ENCODE measurements around the gene CD19.

DNA sequence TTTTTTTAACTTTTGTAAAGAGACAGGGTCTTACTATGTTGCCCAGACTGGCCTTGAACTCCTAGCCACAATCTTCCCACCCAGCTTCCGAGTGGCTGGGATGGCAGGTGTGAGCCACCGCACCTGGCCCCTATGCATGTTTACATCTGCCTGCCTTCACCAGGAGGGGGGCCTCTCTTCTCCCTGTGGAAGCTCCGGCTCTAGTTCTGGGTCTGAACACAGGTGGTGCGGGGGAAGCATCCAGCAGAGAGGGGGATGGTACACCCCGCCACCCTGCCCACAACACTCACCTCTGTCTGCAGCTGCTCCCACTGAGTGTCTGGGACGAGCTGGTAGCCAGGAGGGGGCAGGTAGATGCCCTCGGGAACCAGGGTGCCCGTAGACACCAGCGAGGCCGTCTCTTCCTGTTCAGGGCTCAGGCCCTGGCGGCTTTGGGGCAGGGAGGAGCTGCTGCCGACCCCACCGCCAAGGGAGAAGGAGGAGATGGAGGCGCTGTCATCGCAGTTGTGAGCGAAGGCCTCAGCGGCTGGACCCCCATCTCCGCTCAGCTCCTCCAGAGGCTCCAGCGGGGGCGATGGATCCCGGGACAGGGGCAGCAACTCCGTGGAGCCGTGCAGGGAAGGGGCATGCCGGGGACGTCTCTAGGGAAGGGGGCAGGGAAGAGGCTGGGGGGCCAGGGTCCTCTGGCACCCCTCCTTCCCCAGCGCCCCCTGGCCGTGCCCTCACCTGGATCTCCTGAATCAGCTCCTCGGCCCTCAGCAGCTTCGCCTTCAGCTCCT lies 17.6 kb upstream of the CD19 start:
- TF ChIP-seq RAD21 (IDR thresholded peaks at IDR 0.05 in 1 of 2, conservative IDR thresholded peaks at IDR 0.05 in 1 of 2; ENCODE audit: low read depth in 2 of 2, low read length in 2 of 2): no peak
- no peak for TF ChIP-seq ASH2L (IDR thresholded peaks at IDR 0.05; ENCODE audit: low read length)
- TF ChIP-seq, protein P1, sequence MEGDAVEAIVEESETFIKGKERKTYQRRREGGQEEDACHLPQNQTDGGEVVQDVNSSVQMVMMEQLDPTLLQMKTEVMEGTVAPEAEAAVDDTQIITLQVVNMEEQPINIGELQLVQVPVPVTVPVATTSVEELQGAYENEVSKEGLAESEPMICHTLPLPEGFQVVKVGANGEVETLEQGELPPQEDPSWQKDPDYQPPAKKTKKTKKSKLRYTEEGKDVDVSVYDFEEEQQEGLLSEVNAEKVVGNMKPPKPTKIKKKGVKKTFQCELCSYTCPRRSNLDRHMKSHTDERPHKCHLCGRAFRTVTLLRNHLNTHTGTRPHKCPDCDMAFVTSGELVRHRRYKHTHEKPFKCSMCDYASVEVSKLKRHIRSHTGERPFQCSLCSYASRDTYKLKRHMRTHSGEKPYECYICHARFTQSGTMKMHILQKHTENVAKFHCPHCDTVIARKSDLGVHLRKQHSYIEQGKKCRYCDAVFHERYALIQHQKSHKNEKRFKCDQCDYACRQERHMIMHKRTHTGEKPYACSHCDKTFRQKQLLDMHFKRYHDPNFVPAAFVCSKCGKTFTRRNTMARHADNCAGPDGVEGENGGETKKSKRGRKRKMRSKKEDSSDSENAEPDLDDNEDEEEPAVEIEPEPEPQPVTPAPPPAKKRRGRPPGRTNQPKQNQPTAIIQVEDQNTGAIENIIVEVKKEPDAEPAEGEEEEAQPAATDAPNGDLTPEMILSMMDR (IDR thresholded peaks at IDR 0.05; ENCODE audit: control extremely low read depth in 1 of 3, insufficient read depth in 1 of 3, low read depth in 1 of 3, low read length in 3 of 3): no peak

All from H1 (cell line).